Parathyroid adenoma (tissue), 2 donors: Measurements from ENCODE around the gene ZNF276.

Experiments
- H2AFZ ChIP-seq: fragments of 300-600 bp; sonication (generic); one replicate; pipeline ENCODE4 v1.7.0; 2017; ENCODE audit warnings: antibody characterized with exemption, mild to moderate bottlenecking
- H3K27ac ChIP-seq: fragments of 300-600 bp; sonication (generic); one replicate; pipeline ENCODE4 v1.7.0; 2017
- H3K27me3 ChIP-seq: fragments of 300-600 bp; sonication (generic); one replicate; pipeline ENCODE4 v1.7.0; 2017; ENCODE audit warnings: low read length; ENCODE audit not compliant: control insufficient read depth, insufficient read depth
- H3K36me3 ChIP-seq: fragments of 300-600 bp; sonication (generic); one replicate; pipeline ENCODE4 v1.7.0; 2017; ENCODE audit warnings: low read length; ENCODE audit not compliant: control insufficient read depth, insufficient read depth
- H3K4me1 ChIP-seq: fragments of 300-600 bp; sonication (generic); one replicate; pipeline ENCODE4 v1.7.0; 2017; ENCODE audit warnings: control low read depth
- H3K4me2 ChIP-seq: fragments of 300-600 bp; sonication (generic); one replicate; pipeline ENCODE4 v1.7.0; 2017; ENCODE audit warnings: low read length
- H3K4me3 ChIP-seq: fragments of 300-600 bp; sonication (generic); one replicate; pipeline ENCODE4 v1.7.0; 2017; ENCODE audit warnings: low read depth, low read length
- H3K79me2 ChIP-seq: fragments of 300-600 bp; sonication (generic); one replicate; pipeline ENCODE4 v1.7.0; 2017; ENCODE audit warnings: control low read depth
- H3K9ac ChIP-seq: fragments of 300-600 bp; sonication (generic); one replicate; pipeline ENCODE4 v1.7.0; 2017; ENCODE audit warnings: mild to moderate bottlenecking
- H3K9me3 ChIP-seq: fragments of 300-600 bp; sonication (generic); one replicate; pipeline ENCODE4 v1.7.0; 2017; ENCODE audit warnings: low read length; ENCODE audit not compliant: control insufficient read depth
- CTCF ChIP-seq: fragments of 300-600 bp; sonication (generic); IDR thresholded peaks from one replicate; pipeline ENCODE4 v1.7.0; 2017; ENCODE audit warnings: antibody characterized with exemption, mild to moderate bottlenecking
- donor health status: primary hyperparathyroidism.

The ZNF276 gene

GRCh38 chr16:89727406-89728120, 6.2 kb downstream of the ZNF276 start:
- H3K4me2 ChIP-seq, result no peak overlapping the region
- H3K36me3 ChIP-seq, result no peaks in the 10 kb centered on the region
- peaks cover 16% of the 10 kb centered on the region for H3K79me2 ChIP-seq
- no peak overlapping the region for H2AFZ ChIP-seq
- H3K9ac ChIP-seq, result no peak overlapping the region
- no peaks in the 10 kb centered on the region for H3K9me3 ChIP-seq
- H3K4me3 ChIP-seq, result no peak overlapping the region
- H3K4me1 ChIP-seq, result no peaks in the 10 kb centered on the region
- TF ChIP-seq CTCF, result no peak
- H3K27ac ChIP-seq, result no peak overlapping the region
- H3K27me3 ChIP-seq, result no peaks in the 10 kb centered on the region

- Histone ChIP-seq H3K4me3 (no peak overlapping the region), H3K27me3 (no peaks in the 10 kb centered on the region), H3K4me2 (no peak overlapping the region), H3K36me3 (no peaks in the 10 kb centered on the region), H3K9me3 (no peaks in the 10 kb centered on the region), H3K79me2 (peaks cover 11% of the 10 kb centered on the region), H3K27ac (no peak overlapping the region), H3K4me1 (no peaks in the 10 kb centered on the region), H3K9ac (no peak overlapping the region), H2AFZ (no peak overlapping the region)
- TF ChIP-seq CTCF, result no peak
Observed at GRCh38 chr16:89729293-89729692, 8.0 kb downstream of the ZNF276 start.

GRCh38 chr16:89729863-89730593, 8.7 kb downstream of the ZNF276 start:
- H3K27ac ChIP-seq, result no peak overlapping the region
- no peaks in the 10 kb centered on the region for H3K9me3 ChIP-seq
- H3K27me3 ChIP-seq, result no peaks in the 10 kb centered on the region
- H2AFZ ChIP-seq, result no peak overlapping the region
- no peak overlapping the region for H3K9ac ChIP-seq
- no peak overlapping the region for H3K4me3 ChIP-seq
- TF ChIP-seq CTCF, result no peak
- peaks cover 11% of the 10 kb centered on the region for H3K79me2 ChIP-seq
- no peaks in the 10 kb centered on the region for H3K4me1 ChIP-seq
- H3K36me3 ChIP-seq, result no peaks in the 10 kb centered on the region
- H3K4me2 ChIP-seq, result no peak overlapping the region

GRCh38 chr16:89730610-89731234, 9.4 kb downstream of the ZNF276 start:
- H3K9me3 ChIP-seq, result no peaks in the 10 kb centered on the region
- no peaks in the 10 kb centered on the region for H3K27me3 ChIP-seq
- H3K79me2 ChIP-seq, result peaks cover 11% of the 10 kb centered on the region
- H3K27ac ChIP-seq, result no peak overlapping the region
- H2AFZ ChIP-seq, result no peak overlapping the region
- no peaks in the 10 kb centered on the region for H3K36me3 ChIP-seq
- H3K4me2 ChIP-seq, result no peak overlapping the region
- H3K9ac ChIP-seq, result no peak overlapping the region
- no peak for TF ChIP-seq CTCF
- H3K4me3 ChIP-seq, result no peak overlapping the region
- H3K4me1 ChIP-seq, result no peaks in the 10 kb centered on the region
